Fibroblast of skin of scalp (primary cell): ENCODE measurements around the gene HBS1L.
A peak's percentile ranks its signal among the peaks of the same experiment; 100 is the strongest.

Experiments used
- DNase-seq: peaks from one replicate; pipeline ENCODE4 v3.0.0-alpha.2; 2013

Gene HBS1L

DNA sequence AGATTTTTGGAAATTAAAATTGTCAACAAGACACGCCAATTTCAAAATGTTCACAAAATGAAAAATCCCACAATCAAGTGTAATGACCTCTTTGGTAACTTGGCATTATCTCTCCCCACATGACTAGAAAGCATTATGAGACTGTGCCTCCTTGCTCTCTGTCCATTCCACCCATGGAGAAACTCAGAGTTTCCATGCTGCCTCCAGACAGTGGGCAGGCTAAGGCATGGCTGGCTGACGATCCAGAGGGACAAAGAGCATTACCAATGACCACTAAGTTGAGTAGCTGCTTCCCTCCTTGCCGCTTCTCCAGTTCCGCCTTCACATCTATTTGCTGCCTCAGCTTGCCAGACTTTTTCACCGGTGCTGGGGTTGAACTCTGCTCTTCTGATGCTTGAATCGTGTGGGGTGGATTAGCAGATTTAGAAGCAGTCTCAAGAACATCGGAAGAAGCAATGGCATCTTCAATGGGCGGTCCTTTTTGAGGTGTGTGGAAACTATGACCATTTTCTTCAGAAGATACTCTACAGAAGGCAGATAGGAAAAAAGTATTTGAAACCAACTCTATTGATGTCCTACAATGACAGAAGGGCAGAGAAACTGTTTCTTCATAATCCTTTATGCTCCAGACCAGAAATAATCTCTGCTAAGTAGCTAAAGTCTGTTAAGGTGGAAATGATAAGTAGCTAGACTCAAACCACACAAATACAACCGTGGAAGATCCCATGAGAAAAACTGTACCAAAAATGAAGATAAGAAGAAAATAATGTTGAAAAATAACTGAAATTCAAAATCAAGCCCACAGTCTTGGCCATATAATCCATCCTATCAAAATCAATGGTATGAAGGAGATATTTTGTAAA, 57.3 kb downstream of the HBS1L start:
- no peak for DNase-seq

DNA sequence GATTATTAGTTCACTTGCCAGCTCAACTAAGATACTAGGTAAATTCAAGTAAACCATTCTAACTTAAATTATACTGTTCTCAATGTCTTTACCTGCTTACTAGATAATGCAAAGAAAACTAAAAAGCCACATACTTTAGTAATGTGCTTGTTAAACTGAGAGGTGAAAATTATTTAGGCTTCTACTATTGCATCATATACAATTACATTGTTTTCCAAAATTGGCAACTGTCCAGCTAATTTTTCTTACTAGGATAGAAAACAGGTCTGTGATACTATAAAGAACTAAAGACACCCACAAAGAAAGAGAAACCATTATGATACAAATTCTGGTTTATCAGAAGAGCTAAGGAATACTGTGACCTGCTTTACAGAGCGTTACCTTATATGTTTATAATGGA, 59.1 kb downstream of the HBS1L start:
- no peak for DNase-seq

GRCh38 chr6:134994431-134994830, 60.2 kb downstream of the HBS1L start:
- peak; percentile 7 for DNase-seq

GRCh38 chr6:134992155-134992554, 62.5 kb downstream of the HBS1L start:
- DNase-seq, result no peak

GRCh38 chr6:134990262-134990661, 64.4 kb downstream of the HBS1L start:
- no peak for DNase-seq

GRCh38 chr6:134984821-134985220, 69.8 kb downstream of the HBS1L start:
- no peak for DNase-seq

DNA sequence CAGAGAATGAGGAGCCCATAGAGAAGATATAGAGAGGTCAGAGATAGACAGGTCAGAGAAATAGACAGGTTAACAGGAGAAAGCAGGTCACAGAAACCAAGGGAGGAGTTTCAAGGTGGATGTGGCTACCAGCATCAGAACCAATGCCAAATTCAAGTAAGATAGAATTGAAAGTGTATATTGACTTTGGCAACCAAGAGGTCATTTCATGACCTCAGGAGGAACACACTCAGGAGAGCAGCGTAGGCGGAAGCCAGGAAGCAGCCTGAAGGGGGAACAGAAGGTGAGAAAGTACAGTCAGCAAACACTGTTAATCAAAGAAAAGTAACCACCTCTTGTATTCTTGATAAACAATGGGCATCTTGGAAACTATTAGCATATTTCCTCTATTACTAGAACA, 70.8 kb downstream of the HBS1L start:
- DNase-seq, result no peak

DNA sequence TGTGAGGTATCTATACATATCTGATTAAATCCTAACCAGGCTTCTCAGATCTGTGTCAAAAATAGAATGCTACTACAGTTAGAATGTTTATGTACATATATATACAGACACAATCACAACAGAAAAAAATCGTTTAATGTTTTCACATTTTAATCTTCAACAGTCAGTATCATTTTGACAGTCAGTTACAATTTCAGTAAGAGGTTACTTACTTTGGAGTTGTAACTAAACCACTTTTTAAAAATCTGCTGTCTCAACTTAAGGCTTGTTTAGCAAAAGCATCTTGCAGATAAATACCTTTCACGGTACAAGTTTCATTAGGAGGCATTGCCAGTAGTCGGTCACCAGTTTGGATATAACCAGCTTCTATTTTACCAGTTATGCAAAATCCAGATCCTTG, 72.5 kb downstream of the HBS1L start:
- no peak for DNase-seq

- DNase-seq, result no peak
Observed at GRCh38 chr6:134980846-134981245, 73.8 kb downstream of the HBS1L start.

GRCh38 chr6:134979142-134979541, 75.5 kb downstream of the HBS1L start:
- DNase-seq, result no peak

- no peak for DNase-seq
Observed at GRCh38 chr6:134974370-134974769, 80.3 kb downstream of the HBS1L start.

GRCh38 chr6:134967711-134968110, 86.9 kb downstream of the HBS1L start:
- DNase-seq, result no peak

GRCh38 chr6:134964451-134965203, 90.0 kb downstream of the HBS1L start:
- no peak for DNase-seq

GRCh38 chr6:134962421-134962820, 92.2 kb downstream of the HBS1L start:
- DNase-seq, result no peak

DNA sequence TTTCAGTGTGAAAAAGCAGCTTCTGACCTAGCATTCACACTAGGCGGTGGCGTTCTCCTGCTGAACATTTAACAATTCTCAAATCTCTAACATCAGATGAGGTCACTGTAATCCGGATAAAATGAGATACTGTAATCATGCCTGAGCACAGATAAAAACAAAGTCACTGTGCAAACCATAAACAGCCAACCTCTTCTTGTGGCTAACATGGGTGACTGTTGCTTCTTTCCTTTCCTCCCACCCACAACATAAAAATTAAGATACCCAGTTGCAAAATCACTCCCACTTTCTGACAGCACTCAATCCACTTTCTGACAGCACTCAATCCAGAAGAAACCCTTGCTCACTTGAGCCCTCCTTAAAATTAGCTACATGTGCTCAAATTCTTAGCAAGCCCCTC, 93.3 kb downstream of the HBS1L start:
- no peak for DNase-seq

DNA sequence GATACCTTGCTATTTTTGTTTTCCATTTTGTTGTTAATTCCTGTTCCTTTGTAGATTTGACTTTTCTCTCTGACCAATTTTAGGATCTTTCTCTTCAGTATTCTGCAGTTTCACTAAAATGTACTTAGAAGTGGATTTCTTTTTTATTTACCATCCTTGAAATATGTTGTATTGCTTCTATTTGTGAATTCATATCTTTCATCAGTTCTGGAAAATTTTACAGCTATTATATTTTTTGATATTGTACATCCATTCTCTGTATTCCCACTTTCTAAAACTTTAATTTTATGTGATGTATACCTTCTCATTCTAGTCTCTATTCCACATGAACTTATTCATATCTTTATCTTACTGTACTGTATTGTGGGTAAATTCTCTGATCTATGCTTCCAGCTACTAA, 95.0 kb downstream of the HBS1L start:
- DNase-seq, result no peak

- DNase-seq, result peak; percentile 7
Observed at GRCh38 chr6:134956676-134957075, 97.9 kb downstream of the HBS1L start.

- no peak for DNase-seq
Observed at GRCh38 chr6:134956032-134956431, 98.6 kb downstream of the HBS1L start.

- no peak for DNase-seq
Observed at GRCh38 chr6:134954272-134955000, 100.2 kb downstream of the HBS1L start.

GRCh38 chr6:134951494-134952263, 102.9 kb downstream of the HBS1L start:
- no peak for DNase-seq

DNA sequence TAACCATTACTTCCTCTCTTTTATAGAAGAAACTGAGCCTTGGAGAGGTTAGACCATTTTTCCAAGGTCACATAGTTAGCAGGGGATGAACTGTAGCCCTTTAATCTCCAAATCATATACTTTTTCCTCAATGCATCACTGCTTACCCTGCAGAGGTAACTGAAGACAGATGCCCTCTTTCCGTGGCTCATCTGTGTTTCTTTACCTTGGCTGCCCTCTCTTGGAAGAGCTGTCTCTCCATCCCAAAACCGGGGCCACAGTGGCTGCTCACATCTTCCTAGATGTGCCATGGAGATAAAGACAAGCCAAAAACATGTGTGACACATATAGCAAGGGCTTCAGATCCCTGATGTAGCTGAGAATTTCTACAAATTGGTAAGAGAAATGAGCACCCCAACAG, 104.1 kb downstream of the HBS1L start:
- no peak for DNase-seq

DNA sequence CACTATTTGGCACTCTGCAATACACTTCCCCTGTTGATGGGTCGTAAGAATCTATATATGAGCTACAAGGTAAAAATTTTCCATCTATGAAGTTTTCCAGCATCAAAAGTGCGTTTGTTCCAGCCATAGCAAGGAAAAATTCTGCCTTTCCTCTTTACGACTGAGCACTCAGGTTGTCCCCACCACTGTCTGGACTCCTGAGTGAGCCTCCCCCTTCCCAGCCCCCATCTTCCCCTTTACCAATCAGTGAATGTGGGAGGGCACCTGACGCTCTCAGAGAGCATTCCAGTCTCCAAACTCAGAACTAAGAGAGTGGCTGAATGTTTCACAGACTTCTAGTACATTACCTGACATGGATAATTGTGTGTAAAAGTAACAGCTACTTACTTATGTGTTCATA, 104.7 kb downstream of the HBS1L start, which contains the start of gene ALDH8A1:
Gene ALDH8A1 (minus strand): TSS at position 175 of the 400 bp plus-strand sequence. CDS start 48 bp downstream, at position 127.
- DNase-seq, result no peak
